OCI-LY1 (cell line): Measurements from ENCODE around the gene LIN28B.

Experiments used
- EZH2 ChIP-seq: fragments of 200-600 bp; sonication (generic), shearing (Covaris generic); IDR thresholded peaks from 2 replicates; pipeline ENCODE4 v1.8.0; 2017; ENCODE audit warnings: borderline replicate concordance, mixed run types, mild to moderate bottlenecking, antibody characterized with exemption, low read length, moderate library complexity, mixed read lengths
- TF ChIP-seq, protein P1 (sequence below): fragments of 200-600 bp; sonication (generic), shearing (Covaris generic); IDR thresholded peaks from 2 replicates; pipeline ENCODE4 v1.5.1; 2017; ENCODE audit warnings: mild to moderate bottlenecking, antibody characterized with exemption, low read length, moderate library complexity, mixed read lengths

DNA sequence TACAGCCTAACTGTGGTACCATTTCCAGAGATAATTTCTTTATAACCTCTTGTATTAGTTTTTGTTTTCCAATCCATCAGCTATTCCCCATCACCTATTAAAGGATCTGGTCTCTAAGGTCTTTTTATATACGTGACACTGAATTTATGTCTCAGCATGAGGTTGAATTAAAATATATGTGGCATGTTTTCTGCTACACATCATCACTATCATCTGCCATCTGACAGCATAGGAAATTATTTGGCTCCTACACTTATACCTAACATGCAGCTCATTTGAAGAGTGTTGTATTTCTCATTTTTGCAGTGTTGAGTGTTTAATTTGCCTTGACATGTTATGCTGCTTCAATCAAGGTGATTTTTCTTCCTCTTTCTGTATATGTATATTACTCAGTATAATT is 100.3 kb downstream of the LIN28B start:
- TF ChIP-seq, protein P1, sequence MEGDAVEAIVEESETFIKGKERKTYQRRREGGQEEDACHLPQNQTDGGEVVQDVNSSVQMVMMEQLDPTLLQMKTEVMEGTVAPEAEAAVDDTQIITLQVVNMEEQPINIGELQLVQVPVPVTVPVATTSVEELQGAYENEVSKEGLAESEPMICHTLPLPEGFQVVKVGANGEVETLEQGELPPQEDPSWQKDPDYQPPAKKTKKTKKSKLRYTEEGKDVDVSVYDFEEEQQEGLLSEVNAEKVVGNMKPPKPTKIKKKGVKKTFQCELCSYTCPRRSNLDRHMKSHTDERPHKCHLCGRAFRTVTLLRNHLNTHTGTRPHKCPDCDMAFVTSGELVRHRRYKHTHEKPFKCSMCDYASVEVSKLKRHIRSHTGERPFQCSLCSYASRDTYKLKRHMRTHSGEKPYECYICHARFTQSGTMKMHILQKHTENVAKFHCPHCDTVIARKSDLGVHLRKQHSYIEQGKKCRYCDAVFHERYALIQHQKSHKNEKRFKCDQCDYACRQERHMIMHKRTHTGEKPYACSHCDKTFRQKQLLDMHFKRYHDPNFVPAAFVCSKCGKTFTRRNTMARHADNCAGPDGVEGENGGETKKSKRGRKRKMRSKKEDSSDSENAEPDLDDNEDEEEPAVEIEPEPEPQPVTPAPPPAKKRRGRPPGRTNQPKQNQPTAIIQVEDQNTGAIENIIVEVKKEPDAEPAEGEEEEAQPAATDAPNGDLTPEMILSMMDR: no peak
- TF ChIP-seq EZH2: no peak
